Measurements from ENCODE around the gene MAP2K6. TPM values are rescaled to one million over a fixed set of nuclear protein-coding genes. Genes with fewer than 3 reads are reported as not detected.

Gene MAP2K6
- polyA plus RNA-seq, 1 donor (not counting 4 experiments of a cell fraction or from before 2014, with no cell fraction given): 0.39 TPM

- no peak for FAIRE-seq
- dilution Hi-C loops (cut with MboI; ENCODE audit: extremely low pct_ligation_motif_present, low sequenced_read_pairs): no loop called here
These were observed 104.5 kb downstream of the MAP2K6 start for GRCh38 chr17:69518951-69519350.

GRCh38 chr17:69523244-69523861, 108.9 kb downstream of the MAP2K6 start:
- H3K4me1 ChIP-seq (ENCODE audit: control insufficient read depth, extremely low read depth, insufficient read depth, low read length): no peaks in the 10 kb centered on the region
- dilution Hi-C loops (cut with MboI; ENCODE audit: extremely low pct_ligation_motif_present, low sequenced_read_pairs): no loop called here
- H4K20me1 ChIP-seq (ENCODE audit: control insufficient read depth, extremely low read depth, insufficient read depth, low read length): no peaks in the 10 kb centered on the region
- H2AFZ ChIP-seq (ENCODE audit: control insufficient read depth, low read length): peak overlapping the region; percentile 87
- H3K4me2 ChIP-seq (ENCODE audit: control insufficient read depth, extremely low read depth, insufficient read depth, low read depth, low read length): peak overlapping the region; percentile 35
- no peak for DNase-seq (ENCODE audit: low read depth, low spot score)
- FAIRE-seq: peak; percentile 74
- no peak overlapping the region for H3K4me3 ChIP-seq (ENCODE audit: control insufficient read depth in 2 of 3, extremely low read depth in 1 of 3, insufficient read depth in 2 of 3, low read depth in 1 of 3, low read length in 3 of 3)
- H3K9me1 ChIP-seq (ENCODE audit: control insufficient read depth, extremely low read depth, insufficient read depth, low read length): no peaks in the 10 kb centered on the region
- H3K27ac ChIP-seq (ENCODE audit: control insufficient read depth, insufficient read depth, low read length): no peak overlapping the region
- H3K36me3 ChIP-seq (ENCODE audit: control insufficient read depth in 2 of 2, extremely low read depth in 1 of 2, insufficient read depth in 2 of 2, low read length in 2 of 2): no peaks in the 10 kb centered on the region
- no peaks in the 10 kb centered on the region for H3K79me2 ChIP-seq (ENCODE audit: control insufficient read depth, insufficient read depth, low read length)
- no peak overlapping the region for H3K9ac ChIP-seq (ENCODE audit: control insufficient read depth, extremely low read depth, insufficient read depth, low read length)
- no peaks in the 10 kb centered on the region for H3K27me3 ChIP-seq (ENCODE audit: control insufficient read depth, extremely low read depth, insufficient read depth, low read length)
- no peaks in the 10 kb centered on the region for H3K9me3 ChIP-seq (ENCODE audit: control insufficient read depth, low read depth, low read length)
- TF ChIP-seq CTCF (optimal IDR thresholded peaks at IDR 0.05 in 1 of 3, IDR thresholded peaks at IDR 0.05 in 1 of 3, conservative IDR thresholded peaks at IDR 0.05 in 1 of 3; ENCODE audit: extremely low read depth in 1 of 3, insufficient read depth in 2 of 3, low read length in 3 of 3) (peak; percentile 78 to 81 (median 79)), EZH2 (IDR thresholded peaks at IDR 0.05; ENCODE audit: low read length) (no peak)

More at GRCh38 chr17:69518951-69519350, 104.5 kb downstream of the MAP2K6 start:
- H2AFZ ChIP-seq (ENCODE audit: control insufficient read depth, low read length): no peak overlapping the region
- DNase-seq (ENCODE audit: low read depth, low spot score): no peak
- TF ChIP-seq EZH2 (IDR thresholded peaks at IDR 0.05; ENCODE audit: low read length) (no peak), CTCF (optimal IDR thresholded peaks at IDR 0.05 in 1 of 3, IDR thresholded peaks at IDR 0.05 in 1 of 3, conservative IDR thresholded peaks at IDR 0.05 in 1 of 3; ENCODE audit: extremely low read depth in 1 of 3, insufficient read depth in 2 of 3, low read length in 3 of 3) (no peak)
- no peaks in the 10 kb centered on the region for H3K9me3 ChIP-seq (ENCODE audit: control insufficient read depth, low read depth, low read length)
- H3K9me1 ChIP-seq (ENCODE audit: control insufficient read depth, extremely low read depth, insufficient read depth, low read length): no peaks in the 10 kb centered on the region
- no peaks in the 10 kb centered on the region for H3K79me2 ChIP-seq (ENCODE audit: control insufficient read depth, insufficient read depth, low read length)
- H4K20me1 ChIP-seq (ENCODE audit: control insufficient read depth, extremely low read depth, insufficient read depth, low read length): no peaks in the 10 kb centered on the region
- H3K9ac ChIP-seq (ENCODE audit: control insufficient read depth, extremely low read depth, insufficient read depth, low read length): no peak overlapping the region
- no peaks in the 10 kb centered on the region for H3K36me3 ChIP-seq (ENCODE audit: control insufficient read depth in 2 of 2, extremely low read depth in 1 of 2, insufficient read depth in 2 of 2, low read length in 2 of 2)
- no peak overlapping the region for H3K4me3 ChIP-seq (ENCODE audit: control insufficient read depth in 2 of 3, extremely low read depth in 1 of 3, insufficient read depth in 2 of 3, low read depth in 1 of 3, low read length in 3 of 3)
- no peaks in the 10 kb centered on the region for H3K27me3 ChIP-seq (ENCODE audit: control insufficient read depth, extremely low read depth, insufficient read depth, low read length)
- H3K4me2 ChIP-seq (ENCODE audit: control insufficient read depth, extremely low read depth, insufficient read depth, low read depth, low read length): no peak overlapping the region
- H3K27ac ChIP-seq (ENCODE audit: control insufficient read depth, insufficient read depth, low read length): no peak overlapping the region
- no peaks in the 10 kb centered on the region for H3K4me1 ChIP-seq (ENCODE audit: control insufficient read depth, extremely low read depth, insufficient read depth, low read length)

All from keratinocyte (primary cell).